Dedifferentiated amniotic fluid mesenchymal stem cell (primary cell): Measurements from ENCODE around the gene ZNF692.

Experiments used
- DNase-seq: peaks from one replicate; pipeline ENCODE4 v3.0.0-alpha.2; 2016; ENCODE audit errors: extremely low spot score

Gene ZNF692

DNA sequence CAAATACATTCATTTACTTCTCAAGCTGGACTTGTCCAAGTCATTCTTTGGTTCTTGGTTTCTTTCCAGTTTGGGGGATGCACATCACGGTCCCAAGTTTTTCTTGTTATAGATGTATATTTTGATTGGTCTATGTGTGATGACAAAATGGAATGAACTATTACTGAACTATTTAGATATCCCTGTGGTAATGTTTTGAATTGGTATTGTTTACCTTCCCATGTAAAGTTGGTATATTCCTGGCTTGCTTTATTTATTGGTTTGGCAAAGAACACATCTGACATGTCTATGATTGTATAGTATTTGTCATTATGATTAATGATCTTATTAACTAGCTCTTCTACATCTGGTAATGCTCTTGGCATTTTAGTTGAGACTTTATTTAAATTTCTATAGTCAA, 22.4 kb upstream of the ZNF692 start:
- no peak for DNase-seq

DNA sequence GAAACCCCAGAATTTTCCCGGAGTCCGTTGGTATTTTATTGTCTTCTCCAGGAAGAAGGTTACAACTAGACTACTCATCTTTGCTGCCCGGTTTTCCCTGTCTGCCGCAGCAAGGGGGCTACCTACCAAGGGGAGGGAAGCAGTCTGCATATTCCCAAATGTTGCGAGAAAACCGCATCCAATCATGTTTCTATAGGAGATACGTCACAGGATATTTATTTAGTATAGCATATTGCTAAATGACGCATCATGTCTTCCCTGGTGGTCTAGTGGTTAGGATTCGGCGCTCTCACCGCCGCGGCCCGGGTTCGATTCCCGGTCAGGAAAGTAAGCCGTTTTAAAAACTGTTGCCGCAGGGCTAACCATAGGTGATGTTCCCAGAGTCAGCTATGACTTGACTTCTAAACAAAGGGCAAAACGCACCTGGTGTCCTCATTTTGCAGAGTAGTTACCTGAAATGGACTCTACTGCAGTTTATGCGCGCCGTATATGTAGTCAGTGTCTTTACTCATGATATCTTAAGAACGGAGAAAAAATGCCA, 15.2 kb upstream of the ZNF692 start:
- no peak for DNase-seq

DNA sequence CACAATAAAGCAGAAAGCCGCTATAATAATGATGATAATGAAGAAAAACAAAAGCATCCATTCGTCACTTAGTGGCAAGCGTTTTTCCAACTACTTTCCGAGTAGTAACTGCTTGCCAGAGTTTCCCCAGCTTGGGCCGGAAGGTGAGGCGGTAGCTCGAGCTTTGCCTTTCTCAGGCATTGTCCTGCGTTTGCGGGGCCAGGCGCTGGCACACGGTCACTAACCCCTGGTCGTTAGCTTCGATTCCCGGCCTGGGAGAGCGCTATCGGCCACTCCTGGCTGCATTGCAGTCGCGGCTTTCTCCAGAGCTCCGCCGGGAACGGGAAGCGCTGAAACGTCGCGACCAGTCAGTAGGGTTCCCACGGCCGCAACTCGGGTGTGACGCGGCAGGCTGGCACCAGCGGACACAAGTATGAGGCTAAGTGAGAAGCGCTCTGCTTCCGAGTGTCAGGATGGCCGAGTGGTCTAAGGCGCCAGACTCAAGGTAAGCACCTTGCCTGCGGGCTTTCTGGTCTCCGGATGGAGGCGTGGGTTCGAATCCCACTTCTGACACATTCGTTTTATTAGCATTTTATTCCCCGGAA, 14.6 kb upstream of the ZNF692 start:
- DNase-seq, result peak; percentile 95

DNA sequence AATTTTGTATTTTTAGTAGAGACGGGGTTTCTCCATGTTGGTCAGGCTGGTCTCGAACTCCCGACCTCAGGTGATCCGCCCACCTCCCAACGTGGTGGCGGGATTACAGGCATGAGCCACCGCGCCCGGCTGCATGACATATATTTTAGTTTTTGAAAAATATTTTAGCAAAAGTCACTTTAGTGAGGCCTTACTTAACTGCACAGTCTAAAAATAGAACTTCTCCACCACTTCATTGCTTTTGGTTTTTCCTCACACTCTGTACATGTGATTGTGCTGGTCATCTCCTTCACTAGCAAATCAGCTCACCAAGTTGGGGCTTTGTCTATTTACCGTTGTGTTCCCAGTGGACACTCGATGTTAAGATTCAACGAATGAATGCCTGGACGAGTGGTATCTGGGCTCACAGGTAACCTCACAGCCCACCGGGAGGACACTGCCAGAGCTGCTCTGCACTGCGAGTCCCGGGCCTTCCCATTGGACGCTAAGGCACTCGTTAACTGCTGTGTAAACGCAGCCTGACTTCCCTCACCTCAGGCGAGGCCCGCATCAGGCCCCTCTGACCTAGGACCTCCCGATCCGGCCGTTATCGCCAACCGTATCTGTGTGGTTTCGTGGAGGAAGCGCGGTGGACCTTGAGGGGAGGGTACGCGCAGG, 14.0 kb upstream of the ZNF692 start:
- DNase-seq, result peak; percentile 51

DNA sequence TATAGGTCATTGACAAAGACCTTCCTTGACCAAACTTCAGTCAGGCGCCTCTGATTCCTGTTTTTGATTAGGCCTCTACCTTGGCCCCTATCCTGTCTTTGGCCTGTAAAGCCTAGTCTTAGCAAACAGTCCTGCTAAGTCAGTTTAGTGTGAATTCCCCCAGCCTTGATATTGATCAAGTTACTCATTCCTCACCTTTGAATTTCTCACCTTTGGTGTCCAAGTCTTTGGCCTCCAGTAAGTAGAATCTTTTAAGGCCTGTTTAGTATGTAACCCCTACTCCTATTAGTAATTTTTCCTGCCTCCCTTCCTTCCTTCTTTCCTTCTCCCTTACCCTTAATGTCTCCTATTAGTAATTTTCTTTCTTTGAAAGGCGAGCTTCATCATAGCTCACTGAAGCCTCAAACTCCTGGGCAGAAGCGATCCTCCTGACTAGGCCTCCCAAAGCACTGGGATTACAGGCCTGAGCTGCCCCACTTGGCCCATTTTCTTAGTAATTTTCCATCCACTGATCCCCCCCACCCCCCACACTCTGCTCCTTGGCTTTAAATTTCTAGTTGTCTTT, 13.0 kb upstream of the ZNF692 start:
- no peak for DNase-seq

DNA sequence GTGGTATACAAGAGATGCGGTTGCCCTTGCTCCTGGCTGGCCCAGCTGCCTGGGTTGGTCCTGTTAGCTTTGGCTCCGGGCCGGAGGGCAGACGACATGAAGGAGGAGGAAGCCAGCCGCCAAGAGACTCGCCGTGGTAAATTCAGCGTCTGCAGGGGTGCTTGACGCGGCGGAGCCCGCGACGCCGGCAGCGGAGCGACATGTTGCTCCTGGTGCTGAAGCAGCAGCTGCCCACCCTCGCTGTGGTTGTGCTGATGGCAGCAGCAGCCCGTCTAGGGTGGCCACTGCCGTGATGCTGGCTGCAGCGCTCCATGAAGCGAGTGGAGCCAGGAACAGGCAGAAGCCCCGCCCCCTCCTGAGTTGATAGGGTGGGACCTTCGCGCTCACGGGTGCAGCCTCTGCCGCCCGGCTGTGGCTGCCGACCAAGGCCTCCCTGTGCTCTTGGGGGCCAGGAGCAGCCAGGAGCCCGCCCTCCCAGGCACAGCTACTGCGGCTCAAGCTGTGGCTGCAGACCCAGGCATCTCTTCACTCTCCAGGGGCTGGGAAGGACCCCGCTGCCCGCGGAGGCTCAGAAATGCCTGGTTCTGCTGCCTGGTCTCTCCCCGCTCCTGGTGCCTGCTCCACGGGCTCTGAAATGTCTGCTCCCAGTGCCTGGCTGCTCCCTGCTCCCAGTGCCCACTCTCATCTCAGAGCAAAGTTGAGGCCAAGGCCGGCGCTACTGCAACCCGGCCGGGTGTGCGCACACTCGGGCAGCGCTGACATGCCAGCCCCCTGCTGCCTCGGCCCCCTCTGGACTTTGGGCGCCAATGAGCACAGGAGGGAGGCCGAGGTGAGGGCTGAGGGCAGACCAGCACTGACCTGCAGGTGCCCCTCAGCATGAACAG, 4.4 kb upstream of the ZNF692 start:
- peak; percentile 35 for DNase-seq

DNA sequence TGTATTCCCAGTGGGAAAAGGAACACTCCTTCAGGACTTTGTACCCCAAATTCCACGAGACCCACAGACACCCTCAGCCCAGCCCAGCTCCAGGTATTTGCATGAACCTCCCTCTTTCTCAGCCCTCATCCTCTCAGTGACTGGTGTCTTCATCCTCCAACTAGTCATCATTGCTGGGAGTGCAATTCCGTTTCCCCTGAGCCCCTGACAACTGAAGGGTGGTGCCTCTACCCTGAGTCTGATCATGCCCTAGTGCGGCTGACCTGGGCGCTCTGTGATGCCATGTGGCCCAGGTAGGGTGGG, 3.8 kb upstream of the ZNF692 start:
- DNase-seq, result no peak

DNA sequence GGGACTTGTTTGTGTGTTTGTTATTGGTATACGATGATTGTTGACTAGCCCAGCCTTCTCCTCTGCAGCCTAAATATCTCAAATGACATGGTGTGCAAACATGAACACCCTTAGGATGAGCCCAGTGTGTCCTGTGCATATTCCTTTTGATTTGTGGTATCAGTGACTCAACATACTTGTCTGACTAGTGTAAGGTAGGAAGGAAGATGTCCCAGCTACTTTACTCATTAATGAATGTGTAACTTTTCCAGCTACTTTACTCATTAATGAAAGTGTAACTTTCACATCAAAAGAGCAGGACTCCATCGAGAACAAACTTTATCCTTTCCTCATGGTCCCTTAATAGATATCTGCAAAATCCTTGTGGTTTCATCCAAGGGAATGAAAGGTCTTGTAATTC, 2.7 kb upstream of the ZNF692 start:
- DNase-seq, result no peak

DNA sequence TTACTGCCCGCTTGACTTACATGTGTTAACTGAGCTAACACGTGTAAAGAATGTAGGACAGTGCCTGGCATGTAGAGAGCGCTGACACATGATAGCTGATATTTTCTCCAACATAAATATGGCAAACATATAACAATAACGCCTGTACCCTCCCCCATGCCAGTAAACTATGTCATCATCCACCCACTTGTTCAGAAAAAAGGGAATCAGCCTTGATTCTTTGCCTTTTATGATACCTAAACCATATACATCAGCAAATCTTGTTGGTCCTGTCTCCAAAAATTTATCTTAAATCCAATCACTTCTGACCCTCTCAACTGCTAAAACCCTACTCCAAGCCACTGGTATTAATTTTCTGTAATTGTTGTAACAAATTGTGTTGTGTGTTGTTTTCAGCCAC, 1.1 kb upstream of the ZNF692 start:
- DNase-seq, result no peak

DNA sequence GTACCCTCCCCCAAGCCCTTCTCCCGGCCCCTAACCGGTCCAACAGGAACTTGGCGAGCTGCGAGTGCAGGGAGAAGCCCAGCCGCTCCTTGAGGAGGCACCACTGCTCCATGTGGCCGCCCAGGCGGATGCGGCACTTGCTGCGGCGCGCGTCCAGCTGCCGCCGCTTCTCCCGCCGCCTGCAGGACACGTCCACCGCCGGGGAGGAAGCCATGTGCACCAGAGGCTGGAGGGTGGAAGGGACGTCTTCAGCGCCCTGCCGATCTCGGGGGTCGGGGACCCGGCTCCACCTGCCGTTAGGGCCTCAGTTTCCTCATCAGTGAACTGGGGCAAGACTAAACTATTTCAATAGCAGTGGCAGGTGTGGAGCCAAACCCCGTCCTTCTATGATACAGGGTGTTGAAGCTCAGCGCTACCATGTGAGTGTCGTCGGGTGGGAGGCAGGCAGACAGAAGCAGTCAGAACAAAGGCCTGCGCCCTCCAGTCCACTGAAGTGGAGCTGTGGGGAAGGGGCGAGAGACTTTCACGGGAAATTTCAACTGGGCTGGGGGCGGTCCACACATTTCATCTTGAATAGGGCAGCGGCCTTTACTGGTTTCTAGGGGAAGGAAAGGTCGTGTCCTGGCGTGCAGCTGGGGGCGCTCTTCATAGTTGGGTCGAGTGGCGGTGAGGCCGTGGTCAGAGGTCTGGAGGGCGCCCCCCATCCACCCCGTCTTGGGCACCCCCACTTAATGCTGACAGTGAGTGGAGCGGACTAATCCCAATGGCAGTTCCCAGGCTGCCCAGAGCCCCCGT, 592 bp downstream of the ZNF692 start:
- DNase-seq, result peak; percentile 30

DNA sequence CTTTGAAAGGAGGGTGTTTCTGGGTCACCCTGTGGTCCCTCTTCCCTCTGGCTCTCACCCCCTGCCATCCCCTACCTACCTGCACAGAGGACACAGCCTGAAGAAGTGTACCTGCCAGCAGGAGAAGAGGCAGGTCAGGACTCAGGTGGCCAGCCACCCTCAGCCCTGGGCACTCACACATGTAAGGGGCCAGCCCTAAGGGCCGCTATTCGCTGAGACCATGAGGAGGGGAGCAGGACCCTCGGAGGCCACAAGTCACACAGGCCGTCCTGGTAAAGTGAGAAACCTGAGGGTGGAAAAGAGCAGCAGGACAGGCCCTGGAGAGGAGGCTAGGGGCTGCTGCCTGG, 1.2 kb downstream of the ZNF692 start:
- DNase-seq, result no peak

DNA sequence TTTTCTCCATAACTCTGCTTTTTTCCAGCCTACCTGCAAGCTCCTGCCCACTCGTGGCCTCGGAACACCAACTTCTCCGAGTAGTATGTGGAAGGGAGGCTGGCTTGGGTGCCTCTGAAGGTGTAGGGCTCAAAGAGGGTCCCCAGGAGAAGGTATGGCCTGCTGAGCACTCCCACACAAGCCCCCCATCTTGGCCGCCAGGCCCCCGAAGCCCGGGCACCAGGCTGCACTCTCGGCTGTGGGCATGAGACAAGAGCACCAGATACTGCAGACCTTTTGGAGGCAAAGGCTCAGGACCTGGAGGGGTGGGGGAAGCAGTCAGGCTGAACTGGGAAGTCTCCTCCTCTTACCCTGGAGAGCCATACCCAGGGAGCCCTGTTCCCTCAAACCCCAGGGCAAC, 1.7 kb downstream of the ZNF692 start:
- no peak for DNase-seq

DNA sequence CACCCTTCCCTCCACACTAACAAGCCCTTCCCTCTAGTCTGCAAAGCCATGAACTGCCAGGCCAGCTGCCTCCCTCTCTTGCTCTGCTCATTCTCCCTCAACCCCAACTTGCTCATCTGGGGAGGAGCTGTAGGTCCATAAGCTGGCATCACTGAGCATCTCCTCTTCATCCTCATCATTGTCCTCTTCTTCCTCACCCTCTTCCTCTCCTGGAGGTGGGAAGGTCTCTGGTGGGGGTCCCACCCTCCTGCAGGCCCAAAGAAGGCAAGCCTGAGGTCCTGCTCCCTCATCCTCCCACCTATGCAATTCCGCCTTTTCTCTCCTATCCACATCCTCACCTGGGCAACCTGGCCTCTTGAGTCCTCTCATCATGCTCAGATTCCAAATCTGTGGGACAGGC, 2.7 kb downstream of the ZNF692 start:
- DNase-seq, result no peak

DNA sequence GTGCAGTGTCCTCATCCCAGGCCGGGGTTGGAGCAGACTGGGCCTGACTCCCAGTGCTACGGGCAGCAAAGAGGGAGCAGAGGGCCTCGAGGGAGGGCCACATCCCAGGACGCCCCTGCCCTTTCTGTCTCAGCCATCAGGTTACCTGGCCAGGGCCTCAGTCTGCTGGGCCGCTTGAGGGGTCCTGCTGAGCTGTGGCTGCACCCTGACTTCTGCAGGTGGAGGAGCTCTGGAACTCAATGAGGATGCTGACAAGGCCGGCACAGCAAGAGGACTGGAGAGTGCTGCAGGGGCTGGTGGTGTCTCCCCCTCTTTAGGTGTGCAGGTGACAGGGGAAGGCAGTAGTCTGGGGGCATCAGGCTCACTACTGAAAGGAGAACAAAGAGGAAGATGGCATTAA, 3.3 kb downstream of the ZNF692 start:
- DNase-seq, result no peak

DNA sequence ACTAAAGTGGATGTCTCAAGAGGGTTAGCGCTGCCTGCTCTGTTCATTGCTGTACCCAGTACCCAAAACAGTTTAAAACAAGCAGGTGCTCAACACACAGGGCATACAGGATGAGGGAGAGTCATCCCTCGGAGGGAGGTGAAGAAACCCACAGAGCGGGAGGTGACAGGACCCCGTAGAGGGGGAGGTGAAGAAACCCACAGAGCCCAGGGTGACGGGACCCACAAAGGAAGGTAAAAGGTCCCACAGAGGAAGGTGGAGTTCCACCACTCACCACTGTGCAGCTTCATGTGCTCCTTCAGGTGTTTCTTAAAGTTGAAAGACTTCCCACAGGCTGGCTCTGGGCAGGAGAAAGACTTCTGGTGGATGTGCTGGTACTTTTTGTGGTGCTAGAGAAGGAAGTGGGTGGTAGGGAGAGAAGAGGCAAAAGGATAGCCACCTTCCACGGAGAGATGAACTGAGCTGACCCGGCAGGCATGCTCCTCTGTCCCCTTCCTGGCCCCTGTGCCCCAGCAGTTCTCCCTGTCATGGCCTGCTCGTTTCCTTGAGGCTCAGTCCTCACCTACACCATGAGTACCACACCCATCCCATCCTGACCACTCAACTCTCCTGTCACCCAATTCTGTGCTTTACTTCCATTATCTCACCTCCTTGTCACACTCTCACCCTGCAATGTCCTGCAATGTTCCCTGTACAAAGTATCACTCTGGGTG, 5.1 kb downstream of the ZNF692 start:
- no peak for DNase-seq

DNA sequence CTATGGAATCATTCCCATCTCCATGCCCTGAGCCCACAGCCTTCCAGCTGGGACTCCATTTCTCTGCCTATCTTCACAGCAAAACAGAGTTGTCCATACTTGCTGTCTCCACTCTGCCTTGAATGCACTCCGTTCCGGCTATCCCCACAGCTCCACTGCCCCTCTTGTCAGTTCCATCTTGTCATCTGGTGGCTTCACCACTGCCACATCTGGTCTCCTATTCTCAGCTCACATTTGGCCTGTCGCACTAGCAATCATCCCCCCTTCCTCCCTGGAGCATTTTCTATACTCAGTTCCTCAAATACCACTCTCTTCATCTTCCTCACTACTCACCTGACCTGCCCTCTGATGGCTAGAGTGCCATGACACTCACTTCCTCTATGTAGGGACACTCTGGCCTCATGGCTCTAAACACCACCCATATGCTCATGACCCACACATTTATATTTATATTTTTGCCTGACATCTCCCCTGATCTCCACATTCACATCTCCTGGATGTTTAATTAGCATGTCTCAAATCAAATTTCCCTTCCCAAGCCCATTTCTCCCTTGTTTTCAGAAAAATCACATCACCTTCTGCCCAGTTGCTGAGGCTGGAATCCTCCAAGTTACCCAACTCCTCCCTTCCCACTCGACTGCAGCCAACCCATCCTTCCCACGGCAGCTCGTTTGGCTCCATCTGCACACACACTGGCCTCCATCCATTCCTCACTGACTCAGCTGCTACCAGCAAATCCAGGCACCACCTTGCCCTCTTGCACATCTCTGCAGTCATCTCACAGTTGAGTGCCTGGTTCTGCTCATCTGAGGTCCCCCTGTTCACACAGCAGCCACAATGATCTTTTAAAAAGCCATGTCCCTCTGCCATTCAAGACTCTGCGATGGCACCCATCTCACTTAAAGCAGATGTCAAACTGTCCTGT, 6.1 kb downstream of the ZNF692 start:
- no peak for DNase-seq

DNA sequence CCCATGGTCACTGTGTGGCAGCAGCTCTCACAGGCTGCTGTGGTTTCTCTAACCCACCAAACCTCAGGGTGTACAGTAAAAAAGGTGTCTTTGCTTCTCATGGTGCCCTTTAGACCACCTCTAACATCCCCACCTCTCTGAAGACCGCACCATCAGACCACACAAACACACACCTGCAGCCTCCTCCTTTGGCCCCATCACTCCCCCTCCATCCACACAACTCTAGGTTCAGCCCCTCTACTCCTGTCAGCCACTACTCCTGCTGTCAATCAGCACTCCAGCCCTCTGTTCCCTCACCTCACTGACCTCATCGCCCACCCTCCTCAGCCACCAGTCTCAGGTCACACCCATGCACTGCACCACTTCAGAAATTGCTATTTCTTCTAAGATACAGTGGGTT, 7.5 kb downstream of the ZNF692 start:
- DNase-seq, result no peak

DNA sequence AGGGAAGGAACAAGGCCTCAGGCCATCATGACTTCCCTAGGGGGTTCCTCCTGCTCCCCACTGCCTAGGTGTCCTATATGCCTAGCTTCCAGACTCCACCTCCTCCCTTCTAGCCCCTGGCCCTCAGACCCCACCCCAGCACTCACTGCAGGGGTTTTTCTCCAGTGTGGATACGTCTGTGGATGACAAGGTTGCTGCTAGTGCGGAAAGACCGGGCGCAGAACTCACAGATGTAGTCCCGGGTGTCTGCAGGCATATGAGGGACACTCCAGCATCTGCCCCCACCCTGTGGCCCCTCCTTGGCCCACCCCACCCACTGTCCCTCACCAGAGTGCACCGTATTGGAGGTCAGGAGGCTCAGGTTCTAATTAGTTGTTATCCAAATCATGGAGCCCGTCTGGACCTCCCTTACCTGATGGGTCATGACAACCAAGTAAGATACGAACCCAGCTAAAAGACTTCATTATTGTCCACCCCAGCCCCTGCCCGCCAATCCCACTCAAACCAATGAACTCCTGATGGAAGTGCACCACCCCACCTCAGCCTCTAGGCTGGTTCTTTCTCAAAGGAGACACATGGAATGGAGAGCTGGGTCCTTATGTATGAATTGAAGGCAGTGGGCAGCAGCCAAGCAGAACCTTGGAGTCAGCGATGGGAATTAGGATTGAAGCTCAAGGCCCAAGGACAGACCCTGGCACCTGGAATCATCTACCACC, 8.2 kb downstream of the ZNF692 start:
- DNase-seq, result no peak

DNA sequence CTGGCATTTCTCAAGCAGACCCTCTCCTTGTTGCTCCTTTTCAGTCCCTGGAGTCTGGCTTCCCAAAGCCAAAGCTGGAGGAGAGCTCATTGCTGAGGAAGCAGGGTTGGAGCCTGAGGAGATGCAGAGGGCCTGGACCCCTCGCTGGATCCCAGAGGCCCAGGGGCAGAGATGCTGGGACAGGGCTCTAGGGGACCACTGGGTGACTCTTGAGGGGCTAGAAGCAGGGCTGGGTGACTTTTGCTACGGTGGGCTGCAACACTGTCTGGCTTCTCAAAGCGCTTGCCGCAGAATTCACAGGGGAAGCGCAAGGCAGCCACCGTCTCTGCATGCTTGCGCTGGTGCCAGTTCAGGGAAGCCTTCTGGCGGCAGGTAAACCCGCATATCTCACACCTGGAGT, 8.8 kb downstream of the ZNF692 start:
- DNase-seq, result no peak

DNA sequence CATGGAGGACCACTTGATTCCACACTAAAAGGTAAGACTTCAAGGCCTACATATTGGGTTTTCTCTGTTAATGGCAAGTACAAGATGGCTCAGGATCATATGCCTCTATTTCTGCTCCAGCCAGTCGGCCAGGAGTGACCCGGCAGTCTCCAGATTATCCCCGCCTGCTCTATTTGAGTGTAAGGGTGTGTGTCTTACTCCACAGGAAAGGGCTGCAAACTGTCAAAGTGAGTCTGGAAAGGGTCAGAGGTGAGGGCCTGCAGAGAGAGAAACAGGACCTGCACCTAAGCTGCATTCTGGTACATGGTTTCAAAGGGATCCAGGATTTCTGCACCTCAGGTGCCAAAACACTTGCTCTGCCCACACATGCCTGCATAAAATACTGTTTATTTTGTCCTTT, 9.2 kb downstream of the ZNF692 start:
- no peak for DNase-seq
